Keratinocyte (primary cell): ENCODE data around the gene RAD9A.

ENCODE experiments used
- CTCF ChIP-seq, 3 experiments: IDR thresholded peaks in 1 of 3; conservative IDR thresholded peaks in 1 of 3; optimal IDR thresholded peaks in 1 of 3; 2 replicates in 2 of 3; 3 replicates in 1 of 3; pipeline versions ENCODE3 to v1.5.1; 2011; ENCODE audit warnings: low read length in 3 of 3, mild to moderate bottlenecking in 3 of 3, moderate library complexity in 2 of 3, control low read depth in 1 of 3, inconsistent platforms in 1 of 3; ENCODE audit not compliant: insufficient read depth in 2 of 3; ENCODE audit errors: extremely low read depth in 1 of 3
- EZH2 ChIP-seq: IDR thresholded peaks from one replicate; pipeline ENCODE4 v1.6.1; 2012; ENCODE audit warnings: inconsistent platforms, mild to moderate bottlenecking, low read length, moderate library complexity

GRCh38 chr11:67368621-67369020 lies 23.2 kb upstream of the RAD9A start:
- TF ChIP-seq CTCF (optimal IDR thresholded peaks at IDR 0.05 in 1 of 3, IDR thresholded peaks at IDR 0.05 in 1 of 3, conservative IDR thresholded peaks at IDR 0.05 in 1 of 3; ENCODE audit: extremely low read depth in 1 of 3, insufficient read depth in 2 of 3, low read length in 3 of 3) (no peak), EZH2 (no peak)
